HS-27A (cell line): ENCODE results near the gene ATG16L2.
"Not testable (repeated sequence)": the region's sequence is repeated elsewhere in the genome, so short reads cannot be mapped to it uniquely, and the experiment has no call there.

Experiments
- DNase-seq: peaks from one replicate; pipeline ENCODE4 v3.0.0-alpha.2; 2012; ENCODE audit warnings: low read depth, missing footprints

The ATG16L2 gene

DNA sequence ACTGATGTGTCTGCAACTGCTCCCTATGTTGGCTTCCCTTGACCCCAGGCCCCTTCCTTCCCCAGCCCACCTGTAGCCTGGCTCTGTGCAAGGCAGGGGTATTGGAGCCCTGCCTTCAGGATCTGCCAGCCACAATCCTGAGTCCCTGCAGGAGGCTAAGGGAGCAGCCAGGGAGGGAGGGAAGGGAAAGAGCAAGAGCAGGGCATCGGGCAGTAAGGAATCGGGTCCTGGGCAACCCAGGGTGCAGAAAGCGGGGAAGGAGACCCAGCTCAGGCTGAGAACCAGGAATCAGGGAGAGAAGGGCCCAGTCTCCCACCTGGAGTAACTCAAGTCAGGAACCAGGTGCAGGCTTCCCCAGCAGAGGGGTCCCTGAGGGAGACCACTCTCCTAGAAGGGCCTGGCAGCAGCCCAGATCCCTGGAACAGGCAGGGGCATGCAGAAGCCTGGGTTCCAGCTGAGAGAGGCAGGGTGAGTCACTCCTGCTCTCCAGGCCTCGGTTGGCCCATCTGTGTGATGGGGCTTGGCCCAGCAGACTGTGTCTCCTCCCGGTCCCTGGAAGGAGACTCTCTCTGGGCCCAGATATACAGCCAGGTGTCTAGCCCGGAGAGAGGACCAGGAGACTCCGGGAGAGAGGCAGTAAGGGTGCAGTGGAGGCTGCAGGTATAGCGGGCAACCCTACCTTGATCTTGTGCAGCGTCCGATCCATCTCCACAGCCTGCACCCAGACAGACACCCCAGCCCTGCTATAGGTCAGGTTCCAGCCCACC, 33.7 kb upstream of the ATG16L2 start:
- no peak for DNase-seq

DNA sequence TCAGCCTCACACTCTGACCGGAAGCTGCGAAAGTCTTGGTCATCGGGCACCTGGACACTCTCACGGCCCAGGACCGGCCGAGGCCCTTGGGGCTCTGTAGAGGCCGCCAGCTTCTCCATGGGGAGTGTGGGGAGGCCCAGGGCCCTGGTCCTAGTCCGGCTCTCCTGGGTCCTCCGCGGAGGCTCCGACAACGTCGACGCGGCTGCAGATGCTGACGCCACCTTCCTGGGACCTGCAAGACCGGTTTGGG, 33.2 kb upstream of the ATG16L2 start:
- no peak for DNase-seq

GRCh38 chr11:72781313-72782080, 32.7 kb upstream of the ATG16L2 start:
- DNase-seq = no peak

- DNase-seq = no peak
Observed at GRCh38 chr11:72782081-72782920, 31.9 kb upstream of the ATG16L2 start.

GRCh38 chr11:72783144-72783905, 30.9 kb upstream of the ATG16L2 start:
- no peak for DNase-seq

DNA sequence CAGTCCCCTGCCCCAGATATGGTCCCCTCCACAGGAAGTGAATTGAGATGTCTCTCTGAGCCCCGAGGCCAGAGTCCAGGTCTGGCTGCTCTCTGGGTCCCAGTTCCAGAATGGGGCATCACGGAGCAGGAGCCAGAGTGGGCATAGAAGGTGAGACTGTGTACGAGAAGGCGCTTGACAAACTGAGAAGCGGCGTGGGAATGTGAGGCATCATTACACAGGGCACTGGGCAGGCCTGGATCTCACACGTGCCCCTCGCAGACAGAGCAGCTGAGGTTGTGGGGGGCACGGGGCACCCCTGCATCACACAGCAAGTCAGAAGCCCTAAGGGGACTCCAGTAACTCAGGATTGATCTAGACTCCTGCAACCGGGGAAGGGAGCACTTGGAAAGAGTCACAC, 29.5 kb upstream of the ATG16L2 start:
- no peak for DNase-seq

GRCh38 chr11:72786305-72787215, 27.7 kb upstream of the ATG16L2 start:
- DNase-seq = no peak

DNA sequence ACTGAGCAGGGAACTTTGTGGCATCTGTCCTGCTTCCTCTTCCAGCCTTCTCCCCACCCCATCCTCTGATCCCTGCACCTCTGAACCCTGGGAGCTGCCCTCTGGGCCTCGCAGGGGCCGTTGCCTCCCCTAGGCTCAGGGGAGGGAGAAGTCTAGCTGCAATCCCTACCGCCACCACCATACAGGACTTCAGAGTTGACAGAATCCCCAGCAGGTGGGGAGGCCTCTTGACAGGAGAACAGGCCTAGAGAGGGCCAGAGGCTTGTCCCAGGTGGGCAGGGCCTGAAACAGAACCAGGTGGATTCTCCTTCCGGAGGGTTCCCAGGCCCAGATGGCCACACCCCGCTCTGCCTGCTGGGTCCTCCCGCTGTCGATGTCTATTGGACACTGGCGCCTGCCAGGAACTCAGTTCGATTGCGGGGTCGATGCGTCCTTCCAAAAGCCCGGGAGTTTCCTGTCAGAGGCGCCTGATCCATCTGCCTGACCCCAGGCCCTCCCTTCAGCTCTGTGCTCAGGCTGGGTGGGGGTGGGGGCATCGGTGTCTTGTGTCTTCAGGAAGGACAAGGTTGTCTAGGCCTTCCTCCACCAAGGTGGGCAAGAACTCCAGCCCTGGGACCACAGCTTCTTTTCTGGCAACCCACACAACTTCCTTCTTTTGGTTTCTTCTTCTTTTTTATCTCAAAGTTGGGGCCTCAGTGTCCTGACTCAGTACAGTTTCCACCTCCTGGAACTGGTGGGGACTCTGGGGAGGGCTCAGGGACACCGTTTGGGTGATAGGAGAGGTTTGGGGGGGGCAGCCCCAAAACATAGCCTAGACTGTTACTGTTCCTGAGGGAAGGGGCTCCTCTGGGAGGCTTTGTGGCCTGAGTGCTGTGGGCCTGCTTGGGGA, 26.8 kb upstream of the ATG16L2 start:
- DNase-seq = no peak

DNA sequence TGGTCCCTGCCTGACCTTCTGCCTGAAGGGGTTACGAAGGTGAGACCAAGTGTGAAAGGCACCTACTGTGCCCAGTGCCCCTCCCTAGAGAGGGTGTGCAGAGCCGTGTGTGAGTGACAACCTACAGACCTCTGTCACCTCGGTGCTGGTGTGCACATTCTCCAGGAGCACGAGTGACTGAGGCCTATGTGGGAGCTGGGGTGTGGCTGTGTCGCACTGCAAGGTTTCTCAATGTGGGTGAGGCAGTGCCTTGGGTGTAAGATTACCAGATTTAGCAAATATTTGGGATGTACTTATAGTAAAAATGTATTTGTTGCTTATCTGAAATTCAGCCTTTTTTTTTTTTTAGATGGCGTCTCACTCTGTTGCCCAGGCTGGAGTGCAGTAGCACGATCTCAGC, 26.0 kb upstream of the ATG16L2 start:
- DNase-seq = no peak

DNA sequence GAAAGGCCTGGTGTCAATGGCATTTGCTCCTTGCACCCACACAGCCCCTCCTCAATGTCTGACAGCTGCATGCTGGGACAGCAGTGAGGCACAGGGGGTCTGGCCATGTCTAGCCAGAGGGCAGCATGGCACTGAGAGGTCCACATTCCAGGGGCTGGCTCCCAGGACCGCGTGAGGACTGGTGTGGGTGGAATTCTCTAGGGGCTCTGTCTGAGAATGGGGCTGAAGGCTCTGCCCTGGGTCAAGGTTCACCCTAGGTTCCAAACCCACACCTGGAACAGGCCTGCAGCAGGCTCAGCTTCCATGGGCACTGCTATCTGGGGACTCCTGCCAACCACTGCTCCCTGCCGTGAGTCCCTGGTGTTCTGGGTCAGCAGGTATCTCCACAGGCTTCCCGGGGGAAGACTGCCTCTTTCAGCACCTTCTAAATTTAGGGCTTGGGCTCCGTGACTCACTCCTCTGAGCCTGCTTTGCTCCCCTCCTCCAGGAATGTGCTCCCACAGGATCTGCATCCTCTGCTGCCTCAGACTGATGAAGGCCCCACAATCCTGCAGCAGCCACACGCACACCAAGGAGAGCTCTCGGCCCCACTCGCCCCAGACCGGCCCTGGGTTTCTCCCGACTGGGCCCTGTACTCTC, 24.6 kb upstream of the ATG16L2 start:
- no peak for DNase-seq

DNA sequence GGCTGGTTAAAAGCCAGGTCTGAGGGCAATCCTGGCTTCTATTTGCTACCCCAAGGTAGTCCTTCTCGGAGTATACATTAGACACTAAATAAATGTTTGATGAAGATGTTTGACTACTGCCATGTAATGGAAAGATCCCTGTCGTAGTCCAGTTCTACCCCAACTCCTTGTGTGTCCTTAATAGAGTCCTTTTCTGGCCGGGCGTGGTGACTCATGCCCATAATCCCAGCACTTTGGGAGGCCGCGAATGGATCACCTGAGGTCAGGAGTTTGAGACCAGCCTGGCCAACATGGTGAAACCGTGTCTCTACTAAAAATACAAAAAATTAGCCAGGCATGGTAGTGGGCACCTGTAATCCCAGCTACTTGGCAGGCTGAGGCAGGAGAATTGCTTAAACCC, 23.0 kb upstream of the ATG16L2 start:
- DNase-seq = not testable (repeated sequence)

GRCh38 chr11:72792437-72793021, 21.7 kb upstream of the ATG16L2 start:
- no peak for DNase-seq

- no peak for DNase-seq
Observed at GRCh38 chr11:72793076-72793424, 21.2 kb upstream of the ATG16L2 start.

DNA sequence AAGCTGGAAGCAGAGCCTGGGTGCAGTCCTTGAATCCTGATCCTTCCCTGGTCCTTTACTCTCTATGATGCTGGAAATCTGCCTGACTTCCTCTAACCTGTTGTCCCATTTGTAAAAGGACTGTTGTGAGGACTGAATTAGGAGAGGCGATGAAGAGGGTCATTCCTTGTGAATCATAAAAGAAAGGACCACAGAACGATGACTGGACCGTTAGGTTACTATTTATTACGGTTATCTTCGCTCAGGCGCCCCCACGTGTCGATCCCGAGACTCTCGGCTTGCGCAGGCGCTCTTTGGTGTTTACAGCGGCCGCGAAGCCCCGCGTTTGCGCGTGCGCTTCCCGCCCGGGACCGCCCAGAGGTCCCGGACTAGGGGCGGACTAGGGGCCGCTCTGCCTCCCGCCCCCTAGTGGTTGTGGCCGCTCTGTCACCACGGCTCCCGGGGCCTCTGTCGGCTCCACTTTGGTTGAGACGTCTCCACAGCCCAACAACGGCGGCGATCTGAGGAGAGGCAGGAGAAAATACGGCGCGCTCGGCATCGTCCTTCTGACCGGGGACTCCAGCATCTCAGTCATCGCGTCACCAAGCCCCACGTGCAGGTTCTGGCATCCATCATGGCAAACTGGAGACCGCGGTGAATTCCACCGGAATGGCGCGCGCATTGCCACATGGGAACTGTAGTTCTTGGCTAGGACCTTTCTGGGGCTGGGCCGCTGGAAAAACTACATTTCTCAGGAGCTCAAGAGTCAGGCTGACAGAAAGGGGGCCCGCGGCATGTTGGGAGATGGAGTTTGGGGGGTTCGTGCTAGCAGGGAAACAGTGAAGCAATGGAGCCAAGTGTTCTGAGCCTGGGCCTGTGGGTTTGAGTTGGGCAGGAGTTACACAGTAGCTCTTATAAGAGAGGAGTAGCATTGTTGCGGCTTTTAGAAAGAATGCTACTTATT, 20.5 kb upstream of the ATG16L2 start, which contains the start of gene STARD10:
Gene STARD10 (minus strand): TSS at position 623 of the 943 bp plus-strand sequence. CDS start 12,866 bp downstream, outside the sequence.
- peak; percentile 95 for DNase-seq

DNA sequence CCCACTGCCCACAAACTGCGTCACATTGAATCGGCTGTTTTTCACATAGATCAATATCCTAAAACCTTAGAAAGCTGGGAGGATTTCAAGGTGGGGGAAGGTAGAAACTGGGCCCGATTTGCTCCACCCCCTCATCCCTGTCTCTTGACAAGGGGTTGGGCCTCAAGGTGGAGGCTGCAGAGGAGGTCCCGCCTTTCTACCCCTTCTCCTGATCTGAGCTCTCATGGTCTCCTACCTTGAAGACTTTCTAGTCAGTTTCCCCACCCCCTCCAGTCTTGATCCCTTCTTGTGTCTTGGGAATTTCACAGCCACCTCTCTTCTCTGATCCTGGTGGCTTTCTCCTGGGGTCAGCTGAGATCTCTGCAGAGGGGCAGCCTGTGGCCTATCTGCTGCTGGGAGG, 15.8 kb upstream of the ATG16L2 start:
- no peak for DNase-seq

DNA sequence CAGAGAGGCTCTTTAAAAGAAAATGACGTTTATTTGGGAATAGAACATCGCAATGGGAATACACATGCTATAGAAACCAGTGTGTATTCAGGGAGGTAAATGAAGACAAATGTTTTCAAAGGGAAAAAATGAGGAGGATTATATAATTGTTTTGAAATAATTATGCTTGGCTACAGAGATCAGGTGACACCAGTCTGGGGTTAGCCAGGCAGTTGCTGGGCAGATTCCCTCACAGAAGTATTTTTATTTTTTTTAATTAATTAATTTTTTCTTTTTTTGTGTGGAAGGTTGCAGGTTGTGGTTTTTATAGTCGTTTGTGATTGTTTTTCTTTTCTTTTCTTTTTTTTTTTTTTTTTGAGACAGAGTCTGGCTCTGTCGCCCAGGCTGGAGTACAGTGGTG, 14.8 kb upstream of the ATG16L2 start:
- DNase-seq = no peak

DNA sequence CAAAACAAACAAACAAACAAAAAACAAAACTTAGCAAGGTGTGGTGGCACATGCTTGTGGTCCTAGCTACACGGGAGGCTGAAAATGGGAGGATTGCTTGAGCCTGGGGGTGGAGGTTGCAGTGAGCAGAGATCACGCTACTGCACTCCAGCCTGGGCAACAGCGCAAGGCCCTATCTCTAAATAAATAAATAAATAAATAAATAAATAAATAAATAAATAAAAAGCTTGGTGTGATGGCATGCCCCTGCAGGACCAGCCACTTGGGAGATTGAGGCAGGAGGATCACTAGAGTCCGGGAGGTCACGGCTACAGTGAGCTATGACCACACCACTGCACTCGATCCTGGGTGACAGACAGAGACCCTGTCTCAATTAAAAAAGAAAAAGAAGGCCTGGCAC, 11.4 kb upstream of the ATG16L2 start:
- no peak for DNase-seq

DNA sequence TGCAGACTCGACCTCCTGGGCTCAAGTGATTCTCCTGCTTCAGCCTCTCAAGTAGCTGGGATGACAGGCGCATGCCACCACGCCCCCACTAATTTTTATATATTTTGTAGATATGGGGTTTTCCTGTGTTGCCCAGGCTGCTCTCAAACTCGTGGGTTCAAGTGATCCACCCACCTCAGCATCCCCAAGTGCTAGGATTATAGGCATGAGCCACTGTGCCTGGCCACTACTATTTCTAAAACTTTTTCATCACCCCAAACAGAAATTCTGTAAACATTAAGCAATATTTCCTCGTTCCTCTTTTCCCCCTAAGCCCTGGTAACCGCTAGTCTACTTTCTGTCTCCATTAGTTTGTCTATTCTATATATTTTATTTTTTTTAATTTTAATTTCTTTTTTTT, 9.0 kb upstream of the ATG16L2 start:
- DNase-seq = no peak
